Activated CD8-positive, alpha-beta memory T cell treated with anti-CD3 and anti-CD28 coated beads, Interleukin-2, amount 10 ng/mL, durations not matched to agents 7 days and 5 days (primary cell): Measurements from ENCODE around the gene PAX2. TPM values are rescaled to one million over a fixed set of nuclear protein-coding genes. Genes with fewer than 3 reads are reported as not detected.

Experiments
- ATAC-seq: fragments of 150-1000 bp; cut with Tn5 transposase; one replicate; pipeline ENCODE4 v1.10.0; 2021; ENCODE audit warnings: moderate library complexity
- CTCF ChIA-PET: fragments of 350-600 bp; sonication (Branson Sonifier 250); formaldehyde crosslinking; loops from one replicate; lab custom pipeline; 2021; ENCODE audit warnings: antibody characterized with exemption; lab: Charles Lee
- DNase-seq: peaks from one replicate; pipeline ENCODE4 v3.0.0-alpha.2; 2020
- H3K27ac Mint-ChIP-seq: one replicate; pipeline ENCODE4 v1.8.0; 2021; ENCODE audit warnings: mild to moderate bottlenecking, mixed read lengths
- H3K27me3 Mint-ChIP-seq: one replicate; pipeline ENCODE4 v1.8.0; 2021; ENCODE audit warnings: mixed read lengths
- H3K36me3 Mint-ChIP-seq: one replicate; pipeline ENCODE4 v1.8.0; 2021; ENCODE audit warnings: mild to moderate bottlenecking, mixed read lengths
- H3K4me1 Mint-ChIP-seq: one replicate; pipeline ENCODE4 v1.8.0; 2021; ENCODE audit warnings: mixed read lengths
- H3K4me3 Mint-ChIP-seq: one replicate; pipeline ENCODE4 v1.8.0; 2021; ENCODE audit warnings: mild to moderate bottlenecking, moderate library complexity, mixed read lengths
- H3K9me3 Mint-ChIP-seq: one replicate; pipeline ENCODE4 v1.8.0; 2022; ENCODE audit warnings: low read depth, mixed read lengths
- total RNA-seq, 2 experiments: library from RNA; stranded (reverse); gene quantifications; one replicate each; pipeline ENCODE4 v1.2.3, GENCODE V29; 2021

PAX2 gene
- total RNA-seq, 2 experiments from 2014 or later = not detected

DNA sequence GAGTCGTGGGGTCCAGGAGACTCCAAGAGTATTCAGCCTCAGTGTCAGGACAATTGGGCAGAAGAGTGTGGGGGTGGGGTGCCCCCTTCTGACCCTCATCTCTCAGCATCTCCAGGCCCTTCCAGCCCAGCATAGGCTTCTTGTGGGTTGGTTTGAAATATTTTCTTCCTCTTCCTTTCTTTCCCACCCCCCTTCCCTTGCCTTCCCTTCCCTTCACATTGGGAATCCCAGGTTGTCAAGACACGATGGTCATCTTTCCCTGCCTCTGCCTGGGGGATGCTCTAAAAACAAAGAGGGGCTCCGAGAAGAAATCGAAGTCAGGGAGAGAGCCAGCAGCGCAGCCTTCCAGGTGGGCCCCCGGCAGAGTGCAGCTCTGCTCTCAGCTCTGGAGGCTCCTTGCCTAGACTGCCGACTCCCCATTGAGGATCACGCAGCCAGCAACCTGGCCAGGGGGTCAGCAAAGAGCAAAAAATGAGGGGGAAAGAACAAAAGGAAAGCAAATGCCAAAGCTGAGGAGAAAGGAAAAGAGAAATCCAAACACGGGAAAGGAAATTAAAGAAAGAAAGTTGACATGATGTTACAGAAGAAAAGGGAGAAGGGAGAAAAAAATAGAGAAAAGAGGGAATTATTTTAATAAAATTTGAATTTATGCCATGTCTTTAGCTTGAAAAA is 1.5 kb downstream of the PAX2 start:
- ATAC-seq (no peak), DNase-seq (no peak)
- H3K4me1 Mint-ChIP-seq = peaks cover 24% of the 10 kb centered on the region
- CTCF ChIA-PET = interaction anchor here (0.7 to 1.0 kb wide), 2 partner anchors 78 to 125 kb away, joined by 3 read pairs; no protein-coding TSS in a partner anchor
- H3K36me3 Mint-ChIP-seq = peaks cover 2% of the 10 kb centered on the region
- peaks cover 88% of the 10 kb centered on the region for H3K27me3 Mint-ChIP-seq
- H3K27ac Mint-ChIP-seq = peak overlapping the region; percentile 17
- no peaks in the 10 kb centered on the region for H3K9me3 Mint-ChIP-seq
- no peak overlapping the region for H3K4me3 Mint-ChIP-seq

DNA sequence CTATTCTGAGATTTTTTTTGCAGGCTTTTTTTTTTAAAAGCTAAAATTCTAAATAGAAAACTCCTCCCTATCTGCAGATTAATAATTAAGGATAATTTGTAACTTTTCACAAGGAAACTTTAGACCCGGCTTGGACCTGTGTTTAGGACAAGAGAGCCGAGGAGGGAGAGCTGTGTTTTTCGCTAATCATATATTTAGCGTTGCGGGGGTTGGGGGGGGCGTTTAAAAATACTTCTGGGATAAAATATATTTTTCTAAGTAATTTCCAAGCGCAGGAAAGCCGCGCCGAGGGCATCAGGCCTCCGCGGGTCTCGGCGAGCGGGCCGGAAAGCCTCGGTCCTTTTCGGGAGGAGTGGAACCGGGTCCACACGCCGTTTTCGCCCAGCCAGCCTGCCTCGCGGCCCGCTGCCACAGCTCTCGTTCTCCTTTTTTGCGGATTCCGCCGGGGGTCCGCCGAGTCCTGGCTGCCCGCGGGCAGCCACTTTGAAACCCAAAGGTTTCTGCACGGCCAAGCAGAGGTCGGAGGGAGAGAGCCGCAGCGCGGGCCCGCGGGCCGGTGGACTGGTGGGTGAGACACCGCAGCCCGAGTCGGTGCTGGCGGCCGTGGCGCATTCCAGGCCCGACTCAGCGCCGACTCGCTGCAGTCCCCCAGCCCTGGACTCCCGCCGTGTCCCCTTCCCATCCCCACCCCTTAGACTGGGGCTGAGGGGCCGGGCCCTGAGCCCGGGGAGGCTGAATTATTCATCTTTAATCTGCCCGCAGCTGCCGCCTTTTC is 2.3 kb downstream of the PAX2 start:
- Mint-ChIP-seq H3K9me3 (no peaks in the 10 kb centered on the region), H3K27me3 (peaks cover 88% of the 10 kb centered on the region), H3K4me1 (peaks cover 24% of the 10 kb centered on the region), H3K4me3 (no peak overlapping the region), H3K36me3 (peaks cover 2% of the 10 kb centered on the region), H3K27ac (no peak overlapping the region)
- DNase-seq = no peak
- CTCF ChIA-PET = interaction anchor here (0.7 to 1.0 kb wide), 2 partner anchors 79 to 124 kb away, joined by 3 read pairs; no protein-coding TSS in a partner anchor
- no peak for ATAC-seq

DNA sequence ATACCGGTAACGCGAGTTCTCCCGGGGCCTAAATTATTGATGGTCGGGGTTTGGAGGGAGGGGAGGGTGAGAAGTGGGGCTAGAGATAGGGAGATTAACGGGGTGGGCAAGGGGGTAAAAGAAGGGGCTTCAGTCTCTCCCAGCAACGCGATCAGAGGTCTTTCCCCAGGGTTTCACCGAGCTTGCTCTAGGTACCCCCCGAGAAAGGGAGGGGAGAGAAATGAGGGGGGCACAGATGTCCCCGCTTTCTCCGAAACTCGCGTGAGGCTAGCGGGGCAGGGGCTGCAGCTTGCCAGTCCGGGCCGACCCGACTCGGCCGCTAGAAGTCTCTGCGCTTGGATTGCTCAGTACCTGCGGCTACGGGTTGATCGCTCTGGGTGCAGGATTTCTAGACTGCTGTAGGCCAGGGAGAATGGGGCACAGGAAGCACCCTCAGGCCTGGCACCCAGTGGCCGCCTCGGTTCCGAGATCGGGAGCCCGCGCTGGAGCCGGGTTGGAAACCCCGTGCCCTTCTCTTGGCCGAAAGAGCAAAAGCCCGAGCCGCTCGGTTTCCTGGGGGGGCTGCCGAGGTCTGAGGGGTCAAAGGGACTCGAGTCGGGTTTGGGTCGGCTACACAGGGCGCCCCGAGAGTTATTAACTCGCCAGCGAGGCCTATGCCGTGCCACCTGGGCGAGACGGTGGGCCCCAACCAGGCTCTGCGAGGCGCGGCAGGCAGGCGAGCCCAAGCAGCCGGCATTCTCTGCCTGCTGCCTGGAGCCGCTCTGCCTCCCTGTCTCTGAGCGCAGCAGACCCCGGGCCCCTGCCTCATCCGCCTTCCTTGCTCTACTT is 3.1 kb downstream of the PAX2 start:
- no peak overlapping the region for H3K4me3 Mint-ChIP-seq
- DNase-seq (no peak), ATAC-seq (no peak)
- peak overlapping the region; percentile 42 for H3K27ac Mint-ChIP-seq
- CTCF ChIA-PET = no interaction called here
- peaks cover 88% of the 10 kb centered on the region for H3K27me3 Mint-ChIP-seq
- H3K36me3 Mint-ChIP-seq = peaks cover 2% of the 10 kb centered on the region
- peaks cover 20% of the 10 kb centered on the region for H3K4me1 Mint-ChIP-seq
- no peaks in the 10 kb centered on the region for H3K9me3 Mint-ChIP-seq

DNA sequence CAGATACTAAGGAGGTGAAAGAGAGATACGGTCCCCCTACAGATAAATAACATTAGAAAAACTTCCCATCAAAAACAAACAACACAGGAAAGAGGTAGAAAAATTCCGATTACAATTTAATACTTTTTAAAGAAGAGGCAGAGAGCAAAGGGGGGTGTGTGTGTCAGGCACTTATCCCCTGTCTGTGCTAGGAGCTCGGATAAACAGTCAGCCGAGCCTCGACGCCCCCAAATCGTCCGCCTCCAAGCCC is 3.6 kb downstream of the PAX2 start:
- no peaks in the 10 kb centered on the region for H3K9me3 Mint-ChIP-seq
- ATAC-seq (no peak), DNase-seq (no peak)
- H3K27ac Mint-ChIP-seq = peak overlapping the region; percentile 42
- peaks cover 2% of the 10 kb centered on the region for H3K36me3 Mint-ChIP-seq
- H3K4me1 Mint-ChIP-seq = peaks cover 16% of the 10 kb centered on the region
- no peak overlapping the region for H3K4me3 Mint-ChIP-seq
- H3K27me3 Mint-ChIP-seq = peaks cover 88% of the 10 kb centered on the region
- CTCF ChIA-PET = no interaction called here

DNA sequence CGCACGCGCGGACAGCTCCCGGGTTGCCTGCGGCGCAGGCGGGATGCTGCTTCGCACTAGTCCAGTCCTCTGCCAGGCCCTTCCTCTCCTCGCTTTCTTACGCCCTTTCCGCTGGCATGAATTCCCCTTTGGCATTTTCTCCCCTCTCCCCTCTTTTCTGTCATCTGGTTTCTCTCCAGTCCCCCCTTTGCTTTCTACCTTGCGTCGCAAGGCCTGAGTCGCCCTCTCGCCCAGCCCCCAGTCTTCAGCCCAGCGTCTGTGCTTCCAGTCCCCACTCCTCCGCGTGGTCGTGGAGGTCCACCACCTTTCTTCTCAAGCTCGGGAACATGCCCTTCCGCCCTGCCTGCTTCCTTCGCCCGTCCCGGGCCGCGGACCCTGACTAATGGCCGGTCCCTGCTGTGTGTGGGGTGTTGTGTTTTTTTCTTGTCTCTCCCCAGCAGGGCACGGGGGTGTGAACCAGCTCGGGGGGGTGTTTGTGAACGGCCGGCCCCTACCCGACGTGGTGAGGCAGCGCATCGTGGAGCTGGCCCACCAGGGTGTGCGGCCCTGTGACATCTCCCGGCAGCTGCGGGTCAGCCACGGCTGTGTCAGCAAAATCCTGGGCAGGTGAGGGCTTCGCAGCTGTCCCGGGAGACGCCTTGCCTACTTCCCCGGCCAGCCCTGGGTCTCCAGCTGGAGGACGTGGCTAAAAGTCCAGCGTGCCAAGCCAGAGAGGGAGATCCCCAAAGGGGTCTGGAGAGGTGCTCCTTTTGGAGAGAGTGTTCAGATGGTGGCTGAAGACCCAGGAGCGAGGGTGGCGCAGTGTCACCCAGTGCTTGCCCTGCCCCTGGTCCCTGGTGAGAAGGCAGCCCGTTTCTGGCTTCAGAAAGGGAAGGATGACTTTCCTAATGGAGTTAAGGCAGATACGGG is 4.2 kb downstream of the PAX2 start:
- H3K4me1 Mint-ChIP-seq = peaks cover 12% of the 10 kb centered on the region
- H3K4me3 Mint-ChIP-seq = no peak overlapping the region
- no peak overlapping the region for H3K27ac Mint-ChIP-seq
- H3K27me3 Mint-ChIP-seq = peaks cover 88% of the 10 kb centered on the region
- CTCF ChIA-PET = no interaction called here
- peaks cover 2% of the 10 kb centered on the region for H3K36me3 Mint-ChIP-seq
- no peaks in the 10 kb centered on the region for H3K9me3 Mint-ChIP-seq
- DNase-seq (no peak), ATAC-seq (no peak)

DNA sequence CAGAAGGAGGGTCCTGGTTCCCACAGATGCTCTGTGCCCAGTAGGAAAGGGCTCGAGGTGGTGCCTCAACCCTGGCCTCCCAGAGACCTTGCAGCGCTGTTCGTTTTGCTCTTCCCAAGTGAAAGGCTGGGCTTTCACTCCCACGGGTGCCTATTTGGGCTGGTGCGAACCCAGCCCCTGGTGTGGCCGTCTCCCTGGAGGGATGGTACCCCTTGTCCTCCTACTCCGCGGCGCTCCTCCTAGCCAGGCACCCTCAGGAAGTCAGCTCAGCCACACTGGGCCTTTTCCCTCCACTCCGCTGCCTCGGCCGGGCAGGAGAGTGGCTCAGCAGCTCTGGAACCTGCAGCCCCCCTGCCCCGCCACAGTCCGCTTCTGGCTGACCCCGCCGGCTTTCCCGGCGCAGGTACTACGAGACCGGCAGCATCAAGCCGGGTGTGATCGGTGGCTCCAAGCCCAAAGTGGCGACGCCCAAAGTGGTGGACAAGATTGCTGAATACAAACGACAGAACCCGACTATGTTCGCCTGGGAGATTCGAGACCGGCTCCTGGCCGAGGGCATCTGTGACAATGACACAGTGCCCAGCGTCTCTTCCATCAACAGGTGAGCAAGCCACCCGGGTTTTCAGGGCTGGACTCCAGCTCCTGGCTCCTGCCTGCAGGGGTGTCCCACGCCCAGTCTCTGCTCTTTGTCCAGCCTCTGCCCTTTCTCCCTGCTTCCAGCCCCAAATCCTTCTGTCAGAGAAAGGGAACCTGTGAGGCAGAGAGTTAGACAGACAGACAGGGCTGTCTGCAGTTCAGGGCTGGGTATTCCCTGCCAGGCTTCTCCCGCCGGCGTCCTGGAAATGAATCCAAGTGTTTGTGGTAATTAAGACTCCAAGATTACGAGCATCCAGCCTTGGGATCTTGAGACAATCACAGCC is 5.2 kb downstream of the PAX2 start:
- no peaks in the 10 kb centered on the region for H3K9me3 Mint-ChIP-seq
- H3K27ac Mint-ChIP-seq = no peak overlapping the region
- peaks cover 91% of the 10 kb centered on the region for H3K27me3 Mint-ChIP-seq
- peaks cover 2% of the 10 kb centered on the region for H3K36me3 Mint-ChIP-seq
- no peak for ATAC-seq
- DNase-seq = no peak
- peaks cover 10% of the 10 kb centered on the region for H3K4me1 Mint-ChIP-seq
- CTCF ChIA-PET = interaction anchor here (1.0 kb wide), 1 partner anchor 22 kb away, joined by 3 read pairs; no protein-coding TSS in a partner anchor
- no peak overlapping the region for H3K4me3 Mint-ChIP-seq

DNA sequence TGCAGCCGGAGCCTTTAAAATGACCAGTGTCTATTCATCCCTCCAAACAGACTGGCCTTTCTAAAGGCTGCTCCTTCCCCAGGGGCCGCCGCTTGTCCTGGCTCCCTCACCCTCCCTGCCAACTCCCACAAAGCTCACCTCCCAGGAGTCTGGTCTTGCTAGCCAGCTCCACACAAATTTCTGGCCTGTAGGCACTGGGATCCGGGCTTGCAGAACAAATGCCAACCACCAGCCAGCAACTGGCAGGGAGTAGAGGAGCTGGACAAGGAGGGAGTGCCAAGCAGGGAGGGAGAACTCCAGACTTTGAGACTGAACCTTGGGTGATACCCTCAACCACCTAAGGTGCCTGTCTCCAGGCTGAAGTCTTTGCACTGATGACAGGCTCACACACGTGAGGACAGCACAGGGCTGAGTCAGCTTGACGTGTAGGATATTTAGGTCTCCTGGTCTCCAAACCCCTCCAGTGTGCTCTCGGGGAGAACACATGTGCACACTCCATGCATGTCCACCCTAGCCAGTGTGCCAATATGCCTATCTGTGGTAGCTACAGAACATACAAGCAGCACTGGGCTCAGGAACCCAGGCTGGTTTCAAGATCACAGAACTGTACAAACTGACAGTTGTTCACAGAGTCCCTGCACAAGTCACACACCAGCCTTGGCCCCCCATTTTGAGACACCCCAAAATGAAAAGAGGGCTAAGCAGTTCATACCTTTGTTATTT is 6.0 kb downstream of the PAX2 start:
- Mint-ChIP-seq H3K27ac (no peak overlapping the region), H3K4me3 (no peak overlapping the region), H3K36me3 (peaks cover under 1% of the 10 kb centered on the region), H3K27me3 (peaks cover 95% of the 10 kb centered on the region), H3K9me3 (no peaks in the 10 kb centered on the region), H3K4me1 (peaks cover 8% of the 10 kb centered on the region)
- no peak for ATAC-seq
- no peak for DNase-seq
- CTCF ChIA-PET = interaction anchor here (1.0 kb wide), 2 partner anchors 8 to 23 kb away, joined by 3 to 6 read pairs; no protein-coding TSS in a partner anchor

DNA sequence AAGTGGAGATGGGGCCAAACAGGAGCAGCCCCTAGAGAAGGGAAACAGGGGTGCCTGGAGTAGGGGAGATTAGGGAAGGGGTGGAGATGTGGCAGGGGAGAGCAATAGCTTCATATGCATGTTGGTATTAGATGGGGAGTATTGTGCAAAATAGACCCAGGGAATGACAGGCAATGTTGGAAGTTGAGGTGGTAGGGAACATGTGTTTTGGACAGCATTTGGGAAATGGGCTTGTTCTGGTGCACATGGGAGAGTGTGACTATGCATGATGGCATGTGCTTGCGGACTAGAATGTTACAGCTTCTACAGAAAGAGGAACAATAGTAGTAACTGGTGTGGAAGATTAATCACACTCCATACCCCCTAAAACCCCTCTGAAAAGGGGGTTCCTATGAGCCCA is 10.4 kb downstream of the PAX2 start:
- ATAC-seq (no peak), DNase-seq (no peak)
- CTCF ChIA-PET = no interaction called here

DNA sequence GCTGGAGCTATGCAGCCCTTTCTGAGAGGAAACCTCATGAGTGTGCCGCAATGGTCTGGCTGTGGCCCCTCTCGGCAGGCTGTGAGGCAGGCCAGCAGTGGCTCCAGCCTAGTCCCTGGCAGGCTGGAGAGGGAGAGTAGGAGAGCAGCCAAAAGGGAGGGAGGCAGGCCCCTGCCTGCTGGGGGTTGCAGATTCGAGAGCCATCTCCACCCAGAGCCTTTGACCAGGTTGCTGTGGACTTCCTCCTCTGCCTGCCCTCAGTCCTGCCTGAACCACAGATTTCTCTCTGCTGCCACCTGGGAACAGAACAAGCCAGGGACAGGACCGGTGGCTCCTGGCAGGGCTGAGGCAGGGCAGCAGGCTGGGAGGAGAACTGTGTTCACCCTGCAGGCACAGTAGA is 13.9 kb downstream of the PAX2 start:
- CTCF ChIA-PET = no interaction called here
- Mint-ChIP-seq H3K9me3 (no peaks in the 10 kb centered on the region), H3K36me3 (no peaks in the 10 kb centered on the region), H3K4me3 (no peak overlapping the region), H3K4me1 (no peaks in the 10 kb centered on the region), H3K27ac (no peak overlapping the region), H3K27me3 (peaks cover 78% of the 10 kb centered on the region)
- DNase-seq (no peak), ATAC-seq (no peak)

More for the DNA sequence above, 10.4 kb downstream of the PAX2 start:
- no peaks in the 10 kb centered on the region for H3K36me3 Mint-ChIP-seq
- H3K4me1 Mint-ChIP-seq = no peaks in the 10 kb centered on the region
- H3K4me3 Mint-ChIP-seq = no peak overlapping the region
- no peaks in the 10 kb centered on the region for H3K9me3 Mint-ChIP-seq
- no peak overlapping the region for H3K27ac Mint-ChIP-seq
- H3K27me3 Mint-ChIP-seq = peaks cover 94% of the 10 kb centered on the region

DNA sequence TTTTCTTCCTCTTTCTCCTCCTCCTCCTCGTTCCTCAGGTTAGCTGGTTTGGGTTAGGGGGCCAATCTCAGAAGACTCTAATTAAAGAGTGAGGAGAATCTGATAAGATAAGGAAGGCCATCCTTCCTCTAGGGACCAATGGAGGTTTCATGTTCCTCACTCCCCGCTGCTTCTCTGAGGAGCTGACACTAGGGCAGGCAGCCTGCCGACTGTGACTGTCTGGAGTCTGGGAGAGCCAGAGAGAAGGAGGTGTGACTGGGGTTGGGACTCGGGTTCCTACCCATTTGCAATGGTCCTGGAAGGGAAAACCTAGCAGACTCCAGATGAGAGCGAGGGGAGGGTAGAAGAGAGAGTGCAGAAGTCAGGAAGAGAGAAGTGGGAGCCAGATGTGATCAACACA is 15.3 kb downstream of the PAX2 start:
- no peaks in the 10 kb centered on the region for H3K36me3 Mint-ChIP-seq

DNA sequence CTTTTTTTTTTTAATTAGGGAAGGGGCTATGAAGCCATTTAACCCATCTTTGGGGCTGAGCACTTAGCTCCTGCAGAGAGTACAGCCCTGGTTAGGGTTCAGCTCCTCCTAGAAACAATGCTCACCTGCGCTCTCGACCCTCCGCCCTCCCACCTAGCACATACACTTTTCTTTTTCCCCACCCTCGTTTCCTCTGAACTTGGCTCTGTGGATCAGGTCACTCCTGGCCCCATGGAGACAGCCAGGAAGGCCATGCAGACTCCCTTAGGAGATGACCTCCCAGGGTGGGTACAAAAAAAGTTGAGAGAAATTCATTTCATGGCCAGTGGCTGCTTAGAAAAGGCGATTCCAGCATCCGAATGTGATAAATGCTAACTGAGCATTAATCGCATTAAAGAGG is 15.8 kb downstream of the PAX2 start:
- no peaks in the 10 kb centered on the region for H3K9me3 Mint-ChIP-seq
- ATAC-seq = no peak
- H3K27me3 Mint-ChIP-seq = peaks cover 74% of the 10 kb centered on the region
- CTCF ChIA-PET = no interaction called here
- no peak overlapping the region for H3K4me3 Mint-ChIP-seq
- DNase-seq = no peak
- H3K4me1 Mint-ChIP-seq = no peaks in the 10 kb centered on the region
- H3K27ac Mint-ChIP-seq = no peak overlapping the region
- H3K36me3 Mint-ChIP-seq = no peaks in the 10 kb centered on the region

More for the DNA sequence above, 15.3 kb downstream of the PAX2 start:
- CTCF ChIA-PET = no interaction called here
- H3K9me3 Mint-ChIP-seq = no peaks in the 10 kb centered on the region
- peaks cover 76% of the 10 kb centered on the region for H3K27me3 Mint-ChIP-seq
- no peak for ATAC-seq
- H3K4me1 Mint-ChIP-seq = no peaks in the 10 kb centered on the region
- DNase-seq = no peak
- no peak overlapping the region for H3K27ac Mint-ChIP-seq
- no peak overlapping the region for H3K4me3 Mint-ChIP-seq
